WTC11 (cell line): Measurements from ENCODE around the gene ZFP69. TPM values are rescaled to one million over a fixed set of nuclear protein-coding genes. Genes with fewer than 3 reads are reported as not detected.
A peak's percentile ranks its signal among the peaks of the same experiment; 100 is the strongest.

Source experiments
- ATAC-seq: fragments of 200-7000 bp; cut with Tn5 transposase; 2 replicates; pipeline ENCODE4 v1.10.0; 2021; ENCODE audit warnings: mild to moderate bottlenecking, moderate library complexity
- CTCF ChIA-PET: fragments of 300-600 bp; sonication (Branson Sonifier 250); formaldehyde crosslinking; loops from one replicate; lab custom pipeline; 2021; ENCODE audit warnings: antibody characterized with exemption; lab: Charles Lee
- POLR2A ChIA-PET: fragments of 350-600 bp; sonication (Branson Sonifier 250); formaldehyde crosslinking; loops from one replicate; lab custom pipeline; 2021; ENCODE audit warnings: antibody characterized with exemption; lab: Charles Lee
- DNase-seq: peaks from one replicate; pipeline ENCODE4 v3.0.0; 2021; ENCODE audit warnings: low spot score
- H3K27ac Mint-ChIP-seq: 2 replicates; pipeline ENCODE4 v1.8.0; 2021; ENCODE audit warnings: mixed read lengths
- H3K27me3 Mint-ChIP-seq: 2 replicates; pipeline ENCODE4 v1.8.0; 2021; ENCODE audit warnings: low read depth, mild to moderate bottlenecking, moderate library complexity, mixed read lengths
- H3K36me3 Mint-ChIP-seq: 2 replicates; pipeline ENCODE4 v1.8.0; 2021; ENCODE audit warnings: mixed read lengths
- H3K4me1 Mint-ChIP-seq: 2 replicates; pipeline ENCODE4 v1.8.0; 2022; ENCODE audit warnings: mixed read lengths
- H3K4me3 Mint-ChIP-seq: 2 replicates; pipeline ENCODE4 v1.8.0; 2021; ENCODE audit warnings: mild to moderate bottlenecking, moderate library complexity, mixed read lengths
- H3K9me3 Mint-ChIP-seq: 2 replicates; pipeline ENCODE4 v1.8.0; 2021; ENCODE audit warnings: mixed read lengths
- AFF4 ChIP-seq: sonication (generic); formaldehyde crosslinking; IDR thresholded peaks from 2 replicates; pipeline ENCODE4 v1.8.1; 2023; ENCODE audit warnings: mild to moderate bottlenecking, missing genetic modification reagents, borderline replicate concordance
- ATF3 ChIP-seq: sonication (generic); formaldehyde crosslinking; conservative IDR thresholded peaks from 2 replicates; pipeline ENCODE4 v1.8.1; 2022; ENCODE audit warnings: mild to moderate bottlenecking, missing genetic modification reagents
- E2F4 ChIP-seq: sonication (generic); formaldehyde crosslinking; IDR thresholded peaks from 2 replicates; pipeline ENCODE4 v1.8.1; 2022; ENCODE audit warnings: low read depth, mild to moderate bottlenecking, moderate library complexity, missing genetic modification reagents, borderline replicate concordance
- FOXJ3 ChIP-seq: sonication (generic); formaldehyde crosslinking; IDR thresholded peaks from 2 replicates; pipeline ENCODE4 v1.9.0; 2021; ENCODE audit warnings: missing genetic modification reagents, mild to moderate bottlenecking, borderline replicate concordance
- GTF2I ChIP-seq: fragments of 250-450 bp; sonication (Bioruptor Pico); conservative IDR thresholded peaks from 2 replicates; pipeline ENCODE4 v1.4.0; 2021; ENCODE audit warnings: mild to moderate bottlenecking
- KAT7 ChIP-seq: sonication (generic); formaldehyde crosslinking; IDR thresholded peaks from 2 replicates; pipeline ENCODE4 v1.8.1; 2023; ENCODE audit warnings: missing genetic modification reagents, mild to moderate bottlenecking, borderline replicate concordance
- PRRX2 ChIP-seq: fragments of 250-450 bp; sonication (Bioruptor Pico); IDR thresholded peaks from 2 replicates; pipeline ENCODE4 v1.8.0; 2021; ENCODE audit warnings: mild to moderate bottlenecking
- RORB ChIP-seq: fragments of 250-450 bp; sonication (Bioruptor Pico); IDR thresholded peaks from 2 replicates; pipeline ENCODE4 v1.9.0; 2021; ENCODE audit warnings: mild to moderate bottlenecking
- SP1 ChIP-seq: sonication (generic); formaldehyde crosslinking; conservative IDR thresholded peaks from 2 replicates; pipeline ENCODE4 v1.8.1; 2022; ENCODE audit warnings: missing genetic modification reagents
- TCF7 ChIP-seq: sonication (generic); formaldehyde crosslinking; IDR thresholded peaks from 2 replicates; pipeline ENCODE4 v1.8.0; 2022; ENCODE audit warnings: mild to moderate bottlenecking, low read depth, missing genetic modification reagents, moderate library complexity
- ZBTB21 ChIP-seq: sonication (generic); formaldehyde crosslinking; IDR thresholded peaks from 2 replicates; pipeline ENCODE4 v1.8.1; 2023; ENCODE audit warnings: mild to moderate bottlenecking, missing genetic modification reagents, borderline replicate concordance
- ZNF396 ChIP-seq: fragments of 250-450 bp; sonication (Bioruptor Pico); IDR thresholded peaks from 2 replicates; pipeline ENCODE4 v1.8.0; 2021; ENCODE audit warnings: mild to moderate bottlenecking, moderate library complexity, borderline replicate concordance
- total RNA-seq: library from RNA; stranded (reverse); gene quantifications from 3 replicates; pipeline ENCODE4 v1.2.3, GENCODE V29; 2021
- TF ChIP-seq, protein P1 (sequence below): sonication (generic); formaldehyde crosslinking; IDR thresholded peaks from 2 replicates; pipeline ENCODE4 v1.8.0; 2022; ENCODE audit warnings: missing genetic modification reagents
- TF ChIP-seq, protein P2 (sequence below): sonication (generic); formaldehyde crosslinking; IDR thresholded peaks from 2 replicates; pipeline ENCODE4 v1.8.1; 2023; ENCODE audit warnings: mild to moderate bottlenecking, missing genetic modification reagents
- TF ChIP-seq, protein P3 (sequence below): sonication (generic); formaldehyde crosslinking; IDR thresholded peaks from 2 replicates; pipeline ENCODE4 v1.8.0; 2023; ENCODE audit warnings: missing genetic modification reagents, mild to moderate bottlenecking, borderline replicate concordance

The ZFP69 gene
- total RNA-seq, 1 experiment from 2014 or later = 3.2 TPM

- peaks cover 15% of the 10 kb centered on the region for H3K4me1 Mint-ChIP-seq
- ChIA-PET POLR2A (no interaction called here), CTCF (interaction anchor here (1.6 kb wide), 1 partner anchor 74 kb away, joined by 3 read pairs; no protein-coding TSS in a partner anchor)
- peaks cover 18% of the 10 kb centered on the region for H3K27me3 Mint-ChIP-seq
- no peak for TF ChIP-seq ZBTB21 (CRISPR knock-in tag)
- no peak for TF ChIP-seq E2F4 (CRISPR knock-in tag)
- no peak for TF ChIP-seq FOXJ3
- TF ChIP-seq PRRX2 = no peak
- no peak for TF ChIP-seq KAT7 (CRISPR knock-in tag)
- TF ChIP-seq, protein P1, sequence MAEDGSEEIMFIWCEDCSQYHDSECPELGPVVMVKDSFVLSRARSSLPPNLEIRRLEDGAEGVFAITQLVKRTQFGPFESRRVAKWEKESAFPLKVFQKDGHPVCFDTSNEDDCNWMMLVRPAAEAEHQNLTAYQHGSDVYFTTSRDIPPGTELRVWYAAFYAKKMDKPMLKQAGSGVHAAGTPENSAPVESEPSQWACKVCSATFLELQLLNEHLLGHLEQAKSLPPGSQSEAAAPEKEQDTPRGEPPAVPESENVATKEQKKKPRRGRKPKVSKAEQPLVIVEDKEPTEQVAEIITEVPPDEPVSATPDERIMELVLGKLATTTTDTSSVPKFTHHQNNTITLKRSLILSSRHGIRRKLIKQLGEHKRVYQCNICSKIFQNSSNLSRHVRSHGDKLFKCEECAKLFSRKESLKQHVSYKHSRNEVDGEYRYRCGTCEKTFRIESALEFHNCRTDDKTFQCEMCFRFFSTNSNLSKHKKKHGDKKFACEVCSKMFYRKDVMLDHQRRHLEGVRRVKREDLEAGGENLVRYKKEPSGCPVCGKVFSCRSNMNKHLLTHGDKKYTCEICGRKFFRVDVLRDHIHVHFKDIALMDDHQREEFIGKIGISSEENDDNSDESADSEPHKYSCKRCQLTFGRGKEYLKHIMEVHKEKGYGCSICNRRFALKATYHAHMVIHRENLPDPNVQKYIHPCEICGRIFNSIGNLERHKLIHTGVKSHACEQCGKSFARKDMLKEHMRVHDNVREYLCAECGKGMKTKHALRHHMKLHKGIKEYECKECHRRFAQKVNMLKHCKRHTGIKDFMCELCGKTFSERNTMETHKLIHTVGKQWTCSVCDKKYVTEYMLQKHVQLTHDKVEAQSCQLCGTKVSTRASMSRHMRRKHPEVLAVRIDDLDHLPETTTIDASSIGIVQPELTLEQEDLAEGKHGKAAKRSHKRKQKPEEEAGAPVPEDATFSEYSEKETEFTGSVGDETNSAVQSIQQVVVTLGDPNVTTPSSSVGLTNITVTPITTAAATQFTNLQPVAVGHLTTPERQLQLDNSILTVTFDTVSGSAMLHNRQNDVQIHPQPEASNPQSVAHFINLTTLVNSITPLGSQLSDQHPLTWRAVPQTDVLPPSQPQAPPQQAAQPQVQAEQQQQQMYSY (CRISPR knock-in tag) = no peak
- TF ChIP-seq ATF3 = no peak
- no peak for TF ChIP-seq TCF7
- TF ChIP-seq, protein P2, sequence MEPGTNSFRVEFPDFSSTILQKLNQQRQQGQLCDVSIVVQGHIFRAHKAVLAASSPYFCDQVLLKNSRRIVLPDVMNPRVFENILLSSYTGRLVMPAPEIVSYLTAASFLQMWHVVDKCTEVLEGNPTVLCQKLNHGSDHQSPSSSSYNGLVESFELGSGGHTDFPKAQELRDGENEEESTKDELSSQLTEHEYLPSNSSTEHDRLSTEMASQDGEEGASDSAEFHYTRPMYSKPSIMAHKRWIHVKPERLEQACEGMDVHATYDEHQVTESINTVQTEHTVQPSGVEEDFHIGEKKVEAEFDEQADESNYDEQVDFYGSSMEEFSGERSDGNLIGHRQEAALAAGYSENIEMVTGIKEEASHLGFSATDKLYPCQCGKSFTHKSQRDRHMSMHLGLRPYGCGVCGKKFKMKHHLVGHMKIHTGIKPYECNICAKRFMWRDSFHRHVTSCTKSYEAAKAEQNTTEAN = no peak
- no peak for TF ChIP-seq RORB (CRISPR knock-in tag)
- TF ChIP-seq GTF2I (CRISPR knock-in tag) = no peak
- TF ChIP-seq SP1 = no peak
- no peak for TF ChIP-seq ZNF396 (CRISPR knock-in tag)
- no peak for TF ChIP-seq AFF4
- TF ChIP-seq, protein P3, sequence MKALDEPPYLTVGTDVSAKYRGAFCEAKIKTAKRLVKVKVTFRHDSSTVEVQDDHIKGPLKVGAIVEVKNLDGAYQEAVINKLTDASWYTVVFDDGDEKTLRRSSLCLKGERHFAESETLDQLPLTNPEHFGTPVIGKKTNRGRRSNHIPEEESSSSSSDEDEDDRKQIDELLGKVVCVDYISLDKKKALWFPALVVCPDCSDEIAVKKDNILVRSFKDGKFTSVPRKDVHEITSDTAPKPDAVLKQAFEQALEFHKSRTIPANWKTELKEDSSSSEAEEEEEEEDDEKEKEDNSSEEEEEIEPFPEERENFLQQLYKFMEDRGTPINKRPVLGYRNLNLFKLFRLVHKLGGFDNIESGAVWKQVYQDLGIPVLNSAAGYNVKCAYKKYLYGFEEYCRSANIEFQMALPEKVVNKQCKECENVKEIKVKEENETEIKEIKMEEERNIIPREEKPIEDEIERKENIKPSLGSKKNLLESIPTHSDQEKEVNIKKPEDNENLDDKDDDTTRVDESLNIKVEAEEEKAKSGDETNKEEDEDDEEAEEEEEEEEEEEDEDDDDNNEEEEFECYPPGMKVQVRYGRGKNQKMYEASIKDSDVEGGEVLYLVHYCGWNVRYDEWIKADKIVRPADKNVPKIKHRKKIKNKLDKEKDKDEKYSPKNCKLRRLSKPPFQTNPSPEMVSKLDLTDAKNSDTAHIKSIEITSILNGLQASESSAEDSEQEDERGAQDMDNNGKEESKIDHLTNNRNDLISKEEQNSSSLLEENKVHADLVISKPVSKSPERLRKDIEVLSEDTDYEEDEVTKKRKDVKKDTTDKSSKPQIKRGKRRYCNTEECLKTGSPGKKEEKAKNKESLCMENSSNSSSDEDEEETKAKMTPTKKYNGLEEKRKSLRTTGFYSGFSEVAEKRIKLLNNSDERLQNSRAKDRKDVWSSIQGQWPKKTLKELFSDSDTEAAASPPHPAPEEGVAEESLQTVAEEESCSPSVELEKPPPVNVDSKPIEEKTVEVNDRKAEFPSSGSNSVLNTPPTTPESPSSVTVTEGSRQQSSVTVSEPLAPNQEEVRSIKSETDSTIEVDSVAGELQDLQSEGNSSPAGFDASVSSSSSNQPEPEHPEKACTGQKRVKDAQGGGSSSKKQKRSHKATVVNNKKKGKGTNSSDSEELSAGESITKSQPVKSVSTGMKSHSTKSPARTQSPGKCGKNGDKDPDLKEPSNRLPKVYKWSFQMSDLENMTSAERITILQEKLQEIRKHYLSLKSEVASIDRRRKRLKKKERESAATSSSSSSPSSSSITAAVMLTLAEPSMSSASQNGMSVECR (CRISPR knock-in tag) = no peak
- H3K27ac Mint-ChIP-seq = no peak overlapping the region
- H3K36me3 Mint-ChIP-seq = peaks cover 5% of the 10 kb centered on the region; the same call in 1 of the 2 replicates
- no peak overlapping the region for H3K4me3 Mint-ChIP-seq
- ATAC-seq = no peak
- H3K9me3 Mint-ChIP-seq = peaks cover 12% of the 10 kb centered on the region
- peak; percentile 11 for DNase-seq
These were observed 2.1 kb downstream of the ZFP69 start for GRCh38 chr1:40479156-40479555.
